HG03108 (cell line): ENCODE results near the gene TMBIM1.
A peak's percentile ranks its signal among the peaks of the same experiment; 100 is the strongest.

ENCODE experiments used
- ATAC-seq: cut with Tn5 transposase; IDR thresholded peaks from one replicate; pipeline ENCODE4 v1.9.1; 2021; ENCODE audit warnings: moderate library complexity; ENCODE audit not compliant: unreplicated experiment

The TMBIM1 gene

DNA sequence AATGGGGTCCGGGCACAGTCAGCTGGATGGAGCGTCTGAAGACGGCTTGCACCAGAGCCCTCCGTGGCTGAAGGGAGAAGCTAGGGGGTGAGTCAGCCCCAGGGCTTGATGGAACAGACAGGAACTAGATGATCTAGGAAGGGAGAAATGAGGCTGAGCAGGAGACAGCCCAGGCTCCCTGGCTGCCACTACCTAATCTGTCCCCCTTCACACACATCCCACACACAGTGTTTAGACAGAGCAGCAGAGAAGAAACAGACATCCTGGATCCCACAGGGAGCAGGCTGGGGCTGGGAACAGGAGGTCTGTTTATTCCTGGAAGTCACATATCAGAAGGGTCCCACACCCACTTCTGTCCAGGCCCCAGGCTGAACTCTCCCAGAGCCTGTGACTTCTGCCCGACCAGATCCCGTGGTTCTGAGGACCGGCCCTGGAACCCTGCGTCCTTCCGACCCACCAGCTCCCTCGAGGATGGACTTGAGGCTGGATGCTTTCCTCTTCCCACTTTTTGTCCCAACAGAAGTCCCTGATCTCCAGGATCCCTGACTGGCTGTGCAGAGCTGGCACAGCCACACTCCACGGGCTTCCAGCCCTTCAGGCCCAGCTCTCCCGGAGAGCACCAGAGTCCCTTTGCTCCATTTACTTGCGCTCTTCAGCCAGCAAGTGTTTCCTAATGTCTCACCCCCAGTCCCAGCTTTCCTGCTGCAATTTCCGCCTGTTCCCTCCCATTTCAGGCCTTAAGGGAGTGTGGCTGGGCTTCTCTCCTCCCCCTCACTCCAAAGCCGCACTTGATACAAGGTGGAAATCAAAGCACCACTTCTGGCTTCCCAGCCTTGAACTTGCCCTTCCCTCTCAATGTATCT, 33.0 kb downstream of the TMBIM1 start:
- no peak for ATAC-seq

DNA sequence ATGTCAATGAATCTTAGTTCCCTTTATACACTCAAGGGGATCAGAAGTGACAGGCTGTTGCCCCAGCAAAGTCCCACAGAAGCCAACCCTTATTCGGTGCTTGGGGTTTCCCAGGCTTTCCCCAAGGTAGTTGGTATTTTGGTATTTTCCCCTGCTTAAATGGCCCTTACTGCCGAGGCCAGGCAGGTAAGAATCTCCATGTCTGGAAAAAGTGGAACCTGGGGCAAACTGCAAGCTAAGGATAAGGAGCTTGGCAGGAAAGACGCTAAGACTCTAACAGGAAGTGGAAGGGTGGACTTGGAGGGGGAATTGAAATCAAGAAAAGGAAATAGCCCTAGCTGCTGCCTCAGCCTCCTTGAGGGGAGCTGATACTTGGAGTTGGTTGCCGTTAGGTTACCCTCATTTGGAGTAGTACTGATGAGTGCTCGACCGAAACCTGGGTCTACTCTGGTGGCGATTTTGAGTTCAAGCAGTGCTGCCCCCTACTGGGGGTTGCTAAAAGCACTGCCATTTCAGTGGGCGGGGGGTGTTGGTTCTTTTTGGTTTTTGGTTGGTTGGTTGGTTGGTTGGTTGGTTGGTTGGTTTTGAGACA, 34.8 kb downstream of the TMBIM1 start:
- peak; percentile 52 for ATAC-seq

GRCh38 chr2:218256612-218257350, 35.5 kb downstream of the TMBIM1 start:
- no peak for ATAC-seq

DNA sequence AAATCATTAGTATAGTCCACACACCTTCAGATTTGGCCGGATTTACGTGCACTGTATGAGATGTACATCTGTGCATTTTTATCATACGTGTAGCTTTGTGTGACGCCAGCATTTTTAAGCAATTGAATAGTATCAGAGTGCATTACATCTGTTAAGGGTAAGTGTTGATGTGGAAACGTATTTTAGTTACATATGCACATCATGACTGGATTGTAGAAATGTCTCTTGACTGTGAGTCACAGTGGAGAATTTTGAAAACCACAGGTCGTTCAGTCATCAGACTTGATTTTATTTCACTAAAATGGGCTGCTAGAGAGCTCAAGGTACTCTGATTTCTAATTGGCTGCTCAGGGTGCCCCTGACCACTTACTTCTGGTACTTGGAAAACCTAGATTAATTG, 36.9 kb downstream of the TMBIM1 start:
- no peak for ATAC-seq

GRCh38 chr2:218253232-218253625, 39.1 kb downstream of the TMBIM1 start:
- no peak for ATAC-seq

GRCh38 chr2:218252509-218253231, 39.6 kb downstream of the TMBIM1 start:
- no peak for ATAC-seq

DNA sequence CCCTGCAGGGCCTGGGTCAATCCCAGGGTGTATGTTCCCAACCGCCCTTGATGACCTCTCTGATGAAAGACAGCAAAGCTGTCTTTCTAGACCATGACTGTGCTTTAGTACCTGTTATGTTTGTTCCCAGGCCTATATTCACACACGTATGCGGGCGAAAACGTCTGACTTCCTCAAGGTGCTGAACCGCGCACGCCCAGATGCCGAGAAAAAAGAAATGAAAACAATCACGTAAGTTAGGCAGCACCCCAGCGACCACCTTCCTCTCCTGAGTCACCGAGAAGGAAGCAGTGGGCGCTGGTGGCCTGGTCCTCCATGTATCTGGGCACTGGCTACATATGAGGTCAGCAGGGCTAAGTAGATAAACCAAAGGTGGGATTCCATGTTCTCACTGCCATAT, 42.6 kb downstream of the TMBIM1 start:
- ATAC-seq = no peak

GRCh38 chr2:218245214-218245613, 47.1 kb downstream of the TMBIM1 start:
- no peak for ATAC-seq

GRCh38 chr2:218244665-218245064, 47.6 kb downstream of the TMBIM1 start:
- no peak for ATAC-seq

DNA sequence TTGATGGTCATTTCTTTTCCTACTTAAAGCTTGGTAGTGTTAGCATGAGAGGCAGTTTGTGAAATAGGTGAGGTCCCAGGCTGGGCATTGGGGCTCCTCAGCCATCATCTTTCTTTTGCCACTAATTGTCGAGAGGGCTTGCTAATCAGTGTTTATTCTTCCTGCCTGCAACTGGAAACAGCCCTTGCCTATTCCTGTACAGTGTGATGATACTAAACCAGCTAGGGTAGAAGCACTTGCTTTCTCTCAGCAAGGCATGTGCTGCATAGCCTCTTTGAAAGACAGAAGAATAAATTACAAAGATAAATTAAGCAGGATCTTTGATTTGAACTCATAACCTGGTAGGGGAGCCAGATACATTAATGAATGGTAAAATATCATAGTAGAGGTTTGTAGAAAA, 48.1 kb downstream of the TMBIM1 start:
- ATAC-seq = no peak

DNA sequence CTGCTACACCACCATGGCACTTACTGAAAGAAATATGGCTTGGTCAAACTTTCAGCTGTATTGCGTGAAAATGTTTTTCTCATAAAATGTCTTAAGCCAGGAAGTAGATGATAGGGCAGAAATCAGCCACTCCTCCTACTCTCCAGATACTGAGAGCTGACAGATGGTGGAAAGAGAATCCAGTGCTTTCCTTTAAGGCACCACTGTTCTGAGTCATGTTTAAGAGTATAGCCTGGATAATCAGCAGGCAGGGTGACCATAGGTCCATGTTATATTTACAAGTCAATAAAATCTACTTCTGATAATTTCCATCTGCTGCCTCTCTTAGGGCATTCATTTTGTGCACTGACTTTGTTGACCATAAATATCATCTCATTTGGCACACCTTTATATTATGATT, 53.4 kb downstream of the TMBIM1 start:
- ATAC-seq = no peak

DNA sequence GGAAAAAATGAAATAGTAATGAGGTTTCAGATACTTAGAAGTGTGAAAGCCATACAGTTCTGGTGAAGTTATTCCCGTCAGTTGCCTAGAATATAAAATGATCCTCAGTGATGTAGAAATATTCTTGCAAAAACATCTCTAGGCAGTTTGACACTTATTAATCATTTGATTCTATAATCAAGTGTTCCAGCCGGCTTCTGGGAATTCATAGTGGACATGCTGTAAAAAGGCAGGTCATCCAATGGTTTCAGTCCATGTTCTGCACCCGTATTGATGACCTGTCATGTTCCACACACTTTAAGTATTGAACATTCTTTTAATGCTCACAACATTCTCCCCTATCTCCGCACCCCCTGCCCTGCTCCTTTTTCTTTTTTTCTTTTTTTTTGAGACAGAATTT, 55.5 kb downstream of the TMBIM1 start:
- no peak for ATAC-seq

- ATAC-seq = no peak
These were observed 57.3 kb downstream of the TMBIM1 start for GRCh38 chr2:218235017-218235416.

- no peak for ATAC-seq
These were observed 57.8 kb downstream of the TMBIM1 start for GRCh38 chr2:218234521-218234920.

DNA sequence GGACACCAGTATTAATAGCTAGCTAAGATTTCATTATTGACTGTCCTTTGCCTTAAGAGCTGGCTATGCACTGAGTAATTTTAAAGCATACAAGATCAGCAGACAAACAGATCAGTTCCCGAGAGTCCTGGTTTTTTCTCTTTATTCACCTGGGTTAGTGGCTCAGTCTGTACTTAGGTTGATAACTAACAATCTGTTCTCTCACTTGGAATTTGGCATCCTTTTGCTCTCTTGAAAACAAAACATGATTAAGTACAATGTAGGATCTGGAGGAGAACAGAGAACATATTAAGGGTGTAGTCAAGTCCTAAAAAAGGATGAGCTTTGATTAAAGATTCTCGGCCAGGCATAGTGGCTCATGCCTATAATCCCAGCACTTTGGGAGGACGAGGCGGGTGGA, 58.8 kb downstream of the TMBIM1 start:
- no peak for ATAC-seq

- peak; percentile 45 for ATAC-seq
These were observed 61.4 kb downstream of the TMBIM1 start for GRCh38 chr2:218230882-218231281.

GRCh38 chr2:218229851-218230250, 62.5 kb downstream of the TMBIM1 start:
- no peak for ATAC-seq

- peak; percentile 90 for ATAC-seq
These were observed 63.1 kb downstream of the TMBIM1 start for GRCh38 chr2:218229239-218229638.

GRCh38 chr2:218228366-218229090, 63.8 kb downstream of the TMBIM1 start:
- ATAC-seq = no peak

DNA sequence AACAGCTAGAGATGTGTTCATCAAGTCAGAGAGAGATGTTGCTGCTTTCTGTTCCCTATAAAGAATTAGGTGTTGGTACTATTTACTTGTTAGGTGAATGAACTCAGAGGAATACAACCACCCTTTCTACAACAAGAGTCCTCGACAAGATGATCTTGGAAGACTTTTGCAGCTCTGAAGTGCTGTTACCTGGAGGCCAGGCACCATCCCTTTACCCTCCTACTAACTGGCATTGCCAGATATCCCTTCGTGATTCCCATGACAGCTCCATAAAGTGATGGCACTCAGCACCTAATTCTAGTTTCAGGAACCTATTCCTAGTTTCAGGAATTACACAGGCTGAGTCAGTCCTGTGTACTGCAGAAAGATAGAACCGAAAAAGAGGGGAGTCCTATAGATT, 65.4 kb downstream of the TMBIM1 start:
- no peak for ATAC-seq
